Fibroblast of mammary gland (primary cell): Measurements from ENCODE around the gene BIRC3.
"Not testable (repeated sequence)": the region's sequence is repeated elsewhere in the genome, so short reads cannot be mapped to it uniquely, and the experiment has no call there.

Experiments
- DNase-seq: peaks from one replicate; pipeline ENCODE4 v3.0.0-alpha.2; 2010; ENCODE audit warnings: low read depth
- H3K4me3 ChIP-seq: 2 replicates; pipeline ENCODE4 v1.5.1; 2011; ENCODE audit warnings: low read depth, mild to moderate bottlenecking, low read length, moderate library complexity; ENCODE audit not compliant: control insufficient read depth
- CTCF ChIP-seq: conservative IDR thresholded peaks from 2 replicates; pipeline ENCODE4 v1.5.1; 2011; ENCODE audit warnings: low read depth, low read length, inconsistent platforms; ENCODE audit not compliant: control insufficient read depth, insufficient read depth

BIRC3 gene

GRCh38 chr11:102293873-102294601, 23.2 kb upstream of the BIRC3 start:
- TF ChIP-seq CTCF = peak; percentile 63
- DNase-seq = peak; percentile 66
- H3K4me3 ChIP-seq = no peak overlapping the region

- TF ChIP-seq CTCF = no peak
- no peak overlapping the region for H3K4me3 ChIP-seq
- no peak for DNase-seq
Observed at GRCh38 chr11:102295045-102295444, 22.2 kb upstream of the BIRC3 start.

- H3K4me3 ChIP-seq, DNase-seq: not testable (repeated sequence)
Observed at GRCh38 chr11:102296757-102297156, 20.5 kb upstream of the BIRC3 start.

- not testable (repeated sequence) for H3K4me3 ChIP-seq, DNase-seq
Observed at GRCh38 chr11:102300837-102301236, 16.4 kb upstream of the BIRC3 start.

GRCh38 chr11:102302241-102302640, 15.0 kb upstream of the BIRC3 start:
- TF ChIP-seq CTCF = no peak
- no peak overlapping the region for H3K4me3 ChIP-seq
- no peak for DNase-seq

GRCh38 chr11:102304686-102305085, 12.6 kb upstream of the BIRC3 start:
- DNase-seq = no peak
- no peak overlapping the region for H3K4me3 ChIP-seq
- no peak for TF ChIP-seq CTCF

- no peak overlapping the region for H3K4me3 ChIP-seq
- no peak for DNase-seq
- no peak for TF ChIP-seq CTCF
Observed at GRCh38 chr11:102305352-102306047, 11.8 kb upstream of the BIRC3 start.
